OCI-LY1 (cell line): ENCODE measurements around the gene SYNCRIP.
"Not testable (repeated sequence)": the region's sequence is repeated elsewhere in the genome, so short reads cannot be mapped to it uniquely, and the experiment has no call there.

Experiments used
- H2AFZ ChIP-seq: fragments of 200-600 bp; sonication (generic), shearing (Covaris generic); 2 replicates; pipeline ENCODE4 v1.6.0; 2014; ENCODE audit warnings: antibody characterized with exemption, mild to moderate bottlenecking, low read length
- H3F3A ChIP-seq: fragments of 200-600 bp; sonication (generic), shearing (Covaris generic); 2 replicates; pipeline ENCODE4 v1.6.0; 2014; ENCODE audit warnings: mild to moderate bottlenecking, antibody characterized with exemption, low read length, moderate library complexity; ENCODE audit not compliant: insufficient read depth
- H3K27ac ChIP-seq: fragments of 200-600 bp; sonication (generic); 2 replicates; pipeline ENCODE4 v1.5.1; 2014; ENCODE audit warnings: low read length, mixed run types, mild to moderate bottlenecking, low read depth; ENCODE audit not compliant: poor library complexity, severe bottlenecking
- H3K27me3 ChIP-seq: fragments of 200-600 bp; sonication (generic); 2 replicates; pipeline ENCODE4 v1.6.0; 2014; ENCODE audit warnings: antibody characterized with exemption, mild to moderate bottlenecking, low read length, moderate library complexity; ENCODE audit not compliant: insufficient read depth
- H3K36me3 ChIP-seq: fragments of 200-600 bp; sonication (generic); 2 replicates; pipeline ENCODE4 v1.6.1; 2014; ENCODE audit warnings: mild to moderate bottlenecking, antibody characterized with exemption, low read length, moderate library complexity, mixed read lengths; ENCODE audit not compliant: insufficient read depth
- H3K4me1 ChIP-seq: fragments of 200-600 bp; sonication (generic); 2 replicates; pipeline ENCODE4 v1.5.1; 2014; ENCODE audit warnings: mild to moderate bottlenecking, low read length, moderate library complexity; ENCODE audit not compliant: insufficient read depth, severe bottlenecking
- H3K4me2 ChIP-seq: fragments of 200-600 bp; sonication (generic), shearing (Covaris generic); 2 replicates; pipeline ENCODE4 v1.6.1; 2014; ENCODE audit warnings: low read length
- H3K4me3 ChIP-seq: fragments of 200-600 bp; sonication (generic); 2 replicates; pipeline ENCODE4 v1.5.1; 2014; ENCODE audit warnings: low read length, low read depth, mild to moderate bottlenecking, mixed read lengths; ENCODE audit not compliant: poor library complexity, severe bottlenecking
- H3K79me2 ChIP-seq: fragments of 200-600 bp; shearing (Covaris generic); 2 replicates; pipeline ENCODE4 v1.6.1; 2016; ENCODE audit warnings: mixed run types, low read length, mixed read lengths; ENCODE audit not compliant: insufficient read depth
- H3K9ac ChIP-seq: fragments of 200-600 bp; sonication (generic), shearing (Covaris generic); 2 replicates; pipeline ENCODE4 v1.6.1; 2014; ENCODE audit warnings: mild to moderate bottlenecking, low read length, mixed read lengths
- H3K9me2 ChIP-seq: fragments of 200-600 bp; sonication (generic), shearing (Covaris generic); 2 replicates; pipeline ENCODE4 v1.6.1; 2014; ENCODE audit warnings: low read depth, mild to moderate bottlenecking, low read length, mixed read lengths
- H3K9me3 ChIP-seq: fragments of 200-600 bp; shearing (Covaris generic); 2 replicates; pipeline ENCODE4 v1.6.1; 2014; ENCODE audit warnings: low read length, mixed read lengths
- H4K20me1 ChIP-seq: fragments of 200-600 bp; sonication (generic), shearing (Covaris generic); 2 replicates; pipeline ENCODE4 v1.6.0; 2016; ENCODE audit warnings: mild to moderate bottlenecking, low read length; ENCODE audit not compliant: insufficient read depth
- EZH2 ChIP-seq: fragments of 200-600 bp; sonication (generic), shearing (Covaris generic); IDR thresholded peaks from 2 replicates; pipeline ENCODE4 v1.8.0; 2017; ENCODE audit warnings: borderline replicate concordance, mixed run types, mild to moderate bottlenecking, antibody characterized with exemption, low read length, moderate library complexity, mixed read lengths
- TF ChIP-seq, protein P1 (sequence below): fragments of 200-600 bp; sonication (generic), shearing (Covaris generic); IDR thresholded peaks from 2 replicates; pipeline ENCODE4 v1.5.1; 2017; ENCODE audit warnings: mild to moderate bottlenecking, antibody characterized with exemption, low read length, moderate library complexity, mixed read lengths

The SYNCRIP gene

DNA sequence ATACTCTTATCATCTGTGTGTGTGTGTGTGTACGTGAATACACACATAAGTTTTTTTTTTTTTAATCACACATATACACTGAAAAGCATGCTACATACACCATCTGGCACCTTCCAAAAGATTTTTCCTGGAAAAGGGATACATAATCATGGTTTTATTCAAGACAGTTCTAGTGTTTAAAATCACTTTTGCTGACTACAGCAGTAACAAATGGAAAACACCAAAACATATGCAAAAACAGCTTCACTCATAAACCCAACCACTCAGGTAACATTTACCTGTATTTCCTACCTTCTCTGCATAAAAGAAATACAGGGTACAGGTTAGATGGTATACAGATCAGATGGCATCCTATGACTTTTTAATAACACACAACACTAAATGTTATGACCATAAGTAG, 51.5 kb downstream of the SYNCRIP start:
- Histone ChIP-seq H3K4me2 (no peak overlapping the region), H3K9me2 (no peaks in the 10 kb centered on the region), H3K27me3 (no peaks in the 10 kb centered on the region), H3K4me3 (no peak overlapping the region), H2AFZ (no peak overlapping the region), H3K4me1 (peaks cover 21% of the 10 kb centered on the region), H3K79me2 (peaks cover 30% of the 10 kb centered on the region), H4K20me1 (no peaks in the 10 kb centered on the region), H3K9ac (no peak overlapping the region), H3F3A (no peaks in the 10 kb centered on the region), H3K36me3 (peaks cover 36% of the 10 kb centered on the region), H3K27ac (no peak overlapping the region), H3K9me3 (peaks cover 6% of the 10 kb centered on the region; the same call in 1 of the 2 replicates)
- no peak for TF ChIP-seq EZH2
- TF ChIP-seq, protein P1, sequence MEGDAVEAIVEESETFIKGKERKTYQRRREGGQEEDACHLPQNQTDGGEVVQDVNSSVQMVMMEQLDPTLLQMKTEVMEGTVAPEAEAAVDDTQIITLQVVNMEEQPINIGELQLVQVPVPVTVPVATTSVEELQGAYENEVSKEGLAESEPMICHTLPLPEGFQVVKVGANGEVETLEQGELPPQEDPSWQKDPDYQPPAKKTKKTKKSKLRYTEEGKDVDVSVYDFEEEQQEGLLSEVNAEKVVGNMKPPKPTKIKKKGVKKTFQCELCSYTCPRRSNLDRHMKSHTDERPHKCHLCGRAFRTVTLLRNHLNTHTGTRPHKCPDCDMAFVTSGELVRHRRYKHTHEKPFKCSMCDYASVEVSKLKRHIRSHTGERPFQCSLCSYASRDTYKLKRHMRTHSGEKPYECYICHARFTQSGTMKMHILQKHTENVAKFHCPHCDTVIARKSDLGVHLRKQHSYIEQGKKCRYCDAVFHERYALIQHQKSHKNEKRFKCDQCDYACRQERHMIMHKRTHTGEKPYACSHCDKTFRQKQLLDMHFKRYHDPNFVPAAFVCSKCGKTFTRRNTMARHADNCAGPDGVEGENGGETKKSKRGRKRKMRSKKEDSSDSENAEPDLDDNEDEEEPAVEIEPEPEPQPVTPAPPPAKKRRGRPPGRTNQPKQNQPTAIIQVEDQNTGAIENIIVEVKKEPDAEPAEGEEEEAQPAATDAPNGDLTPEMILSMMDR, result no peak

DNA sequence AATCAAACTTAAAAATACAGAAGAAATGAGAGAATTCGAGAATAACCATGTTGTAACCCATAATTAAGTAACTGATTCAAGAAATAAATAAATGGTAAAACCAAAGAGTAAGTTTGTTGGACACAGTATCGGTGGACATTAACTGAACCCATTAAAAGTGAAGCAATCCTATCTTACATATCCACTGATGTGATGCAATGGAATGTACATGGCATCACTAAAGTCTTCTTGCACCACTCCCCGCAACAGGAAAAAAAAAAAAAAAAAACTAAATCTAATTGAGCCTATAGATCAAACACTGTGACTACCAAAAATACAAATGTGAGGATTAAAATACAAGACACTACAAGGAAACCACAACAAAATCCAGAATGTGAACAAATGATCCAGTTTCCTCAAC, 56.9 kb downstream of the SYNCRIP start:
- Histone ChIP-seq H3K9me2 (no peaks in the 10 kb centered on the region), H2AFZ (no peak overlapping the region), H3F3A (no peaks in the 10 kb centered on the region), H4K20me1 (no peaks in the 10 kb centered on the region), H3K4me3 (no peak overlapping the region), H3K9me3 (peaks cover 16% of the 10 kb centered on the region; the same call in 1 of the 2 replicates), H3K9ac (no peak overlapping the region), H3K27me3 (no peaks in the 10 kb centered on the region), H3K27ac (no peak overlapping the region), H3K79me2 (peaks cover 48% of the 10 kb centered on the region), H3K4me1 (no peaks in the 10 kb centered on the region), H3K36me3 (peaks cover 24% of the 10 kb centered on the region), H3K4me2 (no peak overlapping the region)
- TF ChIP-seq, protein P1, result no peak
- TF ChIP-seq EZH2, result no peak

DNA sequence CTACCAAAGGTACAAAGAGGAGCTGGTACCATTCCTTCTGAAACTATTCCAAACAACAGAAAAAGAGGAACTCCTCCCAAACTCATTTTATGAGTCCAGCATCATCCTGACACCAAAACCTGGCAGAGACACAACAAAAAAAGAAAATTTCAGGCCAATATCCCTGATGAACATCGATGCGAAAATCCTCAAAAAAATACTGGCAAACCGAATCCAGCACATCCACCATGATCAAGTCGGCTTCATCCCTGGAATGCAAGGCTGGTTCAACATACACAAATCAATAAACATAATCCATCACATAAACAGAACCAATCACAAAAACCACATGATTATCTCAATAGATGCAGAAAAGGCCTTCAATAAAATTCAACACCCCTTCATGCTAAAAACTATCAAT, 59.9 kb downstream of the SYNCRIP start:
- Histone ChIP-seq H3K9me3 (peaks cover 13% of the 10 kb centered on the region; the same call in 1 of the 2 replicates), H3K36me3 (peaks cover 16% of the 10 kb centered on the region; the same call in 1 of the 2 replicates), H3K79me2 (peaks cover 53% of the 10 kb centered on the region)
- not testable (repeated sequence) for H3K27me3 ChIP-seq, H2AFZ ChIP-seq, H3K4me1 ChIP-seq, H3K4me3 ChIP-seq, H3K9ac ChIP-seq, H3F3A ChIP-seq, H3K4me2 ChIP-seq, H4K20me1 ChIP-seq, H3K9me2 ChIP-seq, H3K27ac ChIP-seq

DNA sequence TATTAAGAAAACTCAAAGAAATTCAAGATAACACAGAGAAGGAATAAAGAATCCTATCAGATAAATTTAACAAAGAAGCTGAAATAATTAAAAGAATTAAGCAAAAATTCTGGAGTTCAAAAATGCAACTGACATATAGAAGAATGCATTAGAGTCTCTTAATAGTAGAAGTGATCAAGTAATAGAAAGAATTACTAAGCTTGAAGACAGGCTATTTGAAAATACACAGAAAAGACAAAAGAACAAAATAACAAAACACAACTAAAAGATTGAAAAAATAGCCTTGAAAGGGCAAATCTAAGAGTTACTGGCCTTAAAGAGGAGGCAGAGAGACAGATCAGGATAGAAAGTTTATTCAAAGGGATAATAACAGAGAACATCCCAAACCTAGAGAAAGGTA, 61.1 kb downstream of the SYNCRIP start:
- Histone ChIP-seq H3F3A (no peaks in the 10 kb centered on the region), H4K20me1 (no peaks in the 10 kb centered on the region), H3K27me3 (no peaks in the 10 kb centered on the region), H3K79me2 (peaks cover 53% of the 10 kb centered on the region), H3K36me3 (peaks cover 8% of the 10 kb centered on the region; the same call in 1 of the 2 replicates), H3K4me2 (no peak overlapping the region), H3K4me1 (no peaks in the 10 kb centered on the region), H3K27ac (no peak overlapping the region), H3K9ac (no peak overlapping the region), H2AFZ (no peak overlapping the region), H3K9me3 (peaks cover 13% of the 10 kb centered on the region; the same call in 1 of the 2 replicates), H3K4me3 (no peak overlapping the region), H3K9me2 (no peaks in the 10 kb centered on the region)
- no peak for TF ChIP-seq EZH2
- TF ChIP-seq, protein P1, result no peak
